HG03039 (cell line): ENCODE data around the gene TCF19.
"Not testable (repeated sequence)": the region's sequence is repeated elsewhere in the genome, so short reads cannot be mapped to it uniquely, and the experiment has no call there.

Source experiments
- ATAC-seq: cut with Tn5 transposase; IDR thresholded peaks from one replicate; pipeline ENCODE4 v1.9.1; 2021; ENCODE audit warnings: mild to moderate bottlenecking, moderate library complexity; ENCODE audit not compliant: unreplicated experiment

The TCF19 gene

GRCh38 chr6:31158863-31159855 lies 770 bp downstream of the TCF19 start:
- ATAC-seq = no peak

- no peak for ATAC-seq
These were observed 3.1 kb downstream of the TCF19 start for GRCh38 chr6:31161216-31162126.

- ATAC-seq = no peak
These were observed 4.2 kb downstream of the TCF19 start for GRCh38 chr6:31162463-31163165.

- no peak for ATAC-seq
These were observed 5.5 kb downstream of the TCF19 start for GRCh38 chr6:31163922-31164321.

- not testable (repeated sequence) for ATAC-seq
These were observed 6.2 kb downstream of the TCF19 start for GRCh38 chr6:31164475-31165063.

- peak; percentile 46 for ATAC-seq
These were observed 6.9 kb downstream of the TCF19 start for GRCh38 chr6:31165064-31165832.

GRCh38 chr6:31165986-31166385 lies 7.6 kb downstream of the TCF19 start:
- no peak for ATAC-seq

- ATAC-seq = no peak
These were observed 10.2 kb downstream of the TCF19 start for GRCh38 chr6:31168606-31169005.

GRCh38 chr6:31169123-31169857 lies 10.9 kb downstream of the TCF19 start:
- ATAC-seq = no peak

- ATAC-seq = not testable (repeated sequence)
These were observed 11.6 kb downstream of the TCF19 start for GRCh38 chr6:31169858-31170599.

GRCh38 chr6:31170600-31170881 lies 12.2 kb downstream of the TCF19 start, which contains the start of gene POU5F1:
TSS of gene POU5F1 (minus strand) at chr6:31170682. CDS start at chr6:31170620, 62 bp downstream.
- no peak for ATAC-seq

GRCh38 chr6:31170987-31171671 lies 12.7 kb downstream of the TCF19 start:
- ATAC-seq = no peak

- no peak for ATAC-seq
These were observed 13.8 kb downstream of the TCF19 start for GRCh38 chr6:31171931-31172905.

GRCh38 chr6:31172973-31173384 lies 14.6 kb downstream of the TCF19 start:
- no peak for ATAC-seq

- no peak for ATAC-seq
These were observed 15.0 kb downstream of the TCF19 start for GRCh38 chr6:31173406-31173805.

GRCh38 chr6:31174378-31174777 lies 16.0 kb downstream of the TCF19 start:
- no peak for ATAC-seq

- ATAC-seq = no peak
These were observed 17.6 kb downstream of the TCF19 start for GRCh38 chr6:31175971-31176370.
